ENCODE results near the gene CDCA5.

The CDCA5 gene

GRCh38 chr11:65043881-65044501 is 39.8 kb downstream of the CDCA5 start:
- DNase-seq (ENCODE audit: low spot score), result no peak

- no peak for DNase-seq (ENCODE audit: low spot score)
These were observed 40.9 kb downstream of the CDCA5 start for GRCh38 chr11:65042891-65043290.

- DNase-seq (ENCODE audit: low spot score), result peak; percentile 94
These were observed 42.8 kb downstream of the CDCA5 start, which contains the start of gene SAC3D1 for GRCh38 chr11:65040847-65041622. TSS of gene SAC3D1 (plus strand) at chr11:65041210. CDS start at chr11:65041293, 83 bp downstream.

- no peak for DNase-seq (ENCODE audit: low spot score)
These were observed 43.4 kb downstream of the CDCA5 start for GRCh38 chr11:65040520-65040846.

GRCh38 chr11:65036931-65037330 is 46.9 kb downstream of the CDCA5 start:
- no peak for DNase-seq (ENCODE audit: low spot score)

- no peak for DNase-seq (ENCODE audit: low spot score)
These were observed 48.3 kb downstream of the CDCA5 start for GRCh38 chr11:65035579-65035978.

- no peak for DNase-seq (ENCODE audit: low spot score)
These were observed 49.4 kb downstream of the CDCA5 start for GRCh38 chr11:65034423-65034822.

- no peak for DNase-seq (ENCODE audit: low spot score)
These were observed 51.6 kb downstream of the CDCA5 start for GRCh38 chr11:65032216-65032615.
